Testis (tissue), 2 donors: ENCODE data around the gene RELA.

Experiments used
- POLR2A ChIP-seq: fragments of 450-650 bp; IDR thresholded peaks from one replicate; pipeline ENCODE4 v1.6.1; 2017; ENCODE audit warnings: antibody characterized with exemption, mild to moderate bottlenecking, moderate library complexity
- TF ChIP-seq, protein P1 (sequence below), 3 experiments: fragments of 450-650 bp in 2 of 3; fragments of 200-600 bp in 1 of 3; sonication (generic) in 1 of 3; IDR thresholded peaks; one replicate each; pipeline ENCODE4 v1.5.1; 2016 to 2019; ENCODE audit warnings: antibody characterized with exemption in 3 of 3, mild to moderate bottlenecking in 2 of 3, moderate library complexity in 1 of 3

DNA sequence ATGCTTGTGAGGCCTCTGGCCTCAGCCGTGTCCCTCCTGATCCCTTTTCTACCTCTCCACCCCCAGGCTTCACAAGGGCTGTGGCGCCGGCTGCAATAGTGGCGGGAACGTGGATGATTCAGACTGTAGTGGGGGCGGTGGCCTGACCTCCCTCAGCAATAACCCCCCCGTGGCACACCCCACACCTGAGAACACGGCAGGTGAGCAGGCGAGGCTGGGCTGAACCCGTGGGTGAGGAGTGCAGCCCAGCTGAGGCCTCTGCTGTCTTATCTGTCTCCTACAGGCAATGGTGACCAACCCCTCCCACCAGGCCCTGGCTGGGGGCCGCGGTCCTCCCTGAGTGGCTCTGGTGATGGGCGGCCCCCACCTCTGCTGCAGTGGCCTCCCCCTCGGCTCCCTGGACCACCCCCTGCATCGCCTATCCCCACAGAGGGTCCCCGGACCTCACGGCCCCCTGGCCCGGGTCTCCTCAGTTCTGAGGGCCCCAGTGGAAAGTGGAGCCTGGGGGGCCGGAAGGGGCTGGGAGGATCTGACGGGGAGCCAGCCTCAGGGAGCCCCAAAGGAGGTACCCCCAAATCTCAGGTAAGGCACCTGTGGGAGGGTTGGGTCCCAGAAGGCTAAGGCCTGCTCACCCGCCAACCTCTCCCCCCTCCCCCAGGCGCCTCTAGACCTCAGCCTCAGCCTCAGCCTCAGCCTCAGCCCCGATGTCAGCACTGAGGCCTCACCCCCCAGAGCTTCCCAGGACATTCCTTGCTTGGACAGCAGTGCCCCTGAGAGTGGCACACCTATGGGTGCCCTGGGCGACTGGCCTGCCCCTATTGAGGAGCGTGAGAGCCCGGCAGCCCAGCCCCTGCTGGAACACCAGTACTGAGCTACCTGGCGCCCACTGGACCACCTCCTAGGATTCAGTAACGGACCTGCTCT lies 26.3 kb downstream of the RELA start:
- TF ChIP-seq, protein P1, sequence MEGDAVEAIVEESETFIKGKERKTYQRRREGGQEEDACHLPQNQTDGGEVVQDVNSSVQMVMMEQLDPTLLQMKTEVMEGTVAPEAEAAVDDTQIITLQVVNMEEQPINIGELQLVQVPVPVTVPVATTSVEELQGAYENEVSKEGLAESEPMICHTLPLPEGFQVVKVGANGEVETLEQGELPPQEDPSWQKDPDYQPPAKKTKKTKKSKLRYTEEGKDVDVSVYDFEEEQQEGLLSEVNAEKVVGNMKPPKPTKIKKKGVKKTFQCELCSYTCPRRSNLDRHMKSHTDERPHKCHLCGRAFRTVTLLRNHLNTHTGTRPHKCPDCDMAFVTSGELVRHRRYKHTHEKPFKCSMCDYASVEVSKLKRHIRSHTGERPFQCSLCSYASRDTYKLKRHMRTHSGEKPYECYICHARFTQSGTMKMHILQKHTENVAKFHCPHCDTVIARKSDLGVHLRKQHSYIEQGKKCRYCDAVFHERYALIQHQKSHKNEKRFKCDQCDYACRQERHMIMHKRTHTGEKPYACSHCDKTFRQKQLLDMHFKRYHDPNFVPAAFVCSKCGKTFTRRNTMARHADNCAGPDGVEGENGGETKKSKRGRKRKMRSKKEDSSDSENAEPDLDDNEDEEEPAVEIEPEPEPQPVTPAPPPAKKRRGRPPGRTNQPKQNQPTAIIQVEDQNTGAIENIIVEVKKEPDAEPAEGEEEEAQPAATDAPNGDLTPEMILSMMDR (IDR thresholded peaks at IDR 0.05): no peak
- TF ChIP-seq POLR2A: no peak
